ENCODE data around the gene STMND1.
A peak's percentile ranks its signal among the peaks of the same experiment; 100 is the strongest.

- TF ChIP-seq NFE2L2 (IDR thresholded peaks at IDR 0.05; ENCODE audit: low read depth, low read length), result no peak
- peak; percentile 91 for TF ChIP-seq CTCF (conservative IDR thresholded peaks at IDR 0.05; ENCODE audit: low read depth, low read length)
- TF ChIP-seq POLR2A (IDR thresholded peaks at IDR 0.05; ENCODE audit: low read depth, low read length), result peak; percentile 49; the same call in 1 of the 2 replicates
- TF ChIP-seq SMC3 (IDR thresholded peaks at IDR 0.05; ENCODE audit: low read depth, low read length), result peak; percentile 91
- no peak for TF ChIP-seq BHLHE40 (IDR thresholded peaks at IDR 0.05; ENCODE audit: low read depth, low read length)
- peak; percentile 71 for TF ChIP-seq CEBPB (IDR thresholded peaks at IDR 0.05; ENCODE audit: low read depth, low read length)
- peak; percentile 96 for TF ChIP-seq RAD21 (IDR thresholded peaks at IDR 0.05; ENCODE audit: low read length)
- TF ChIP-seq MAFK (IDR thresholded peaks at IDR 0.05; ENCODE audit: low read depth, low read length), result no peak
- no peak for TF ChIP-seq RFX5 (IDR thresholded peaks at IDR 0.05; ENCODE audit: low read depth, low read length)
These were observed 54.5 kb downstream of the STMND1 start for GRCh38 chr6:17156112-17156921.

All from IMR-90 (cell line).